H1 (cell line): Measurements from ENCODE around the gene RDH5. TPM values are rescaled to one million over a fixed set of nuclear protein-coding genes. Genes with fewer than 3 reads are reported as not detected.

Experiments used
- CTCF ChIA-PET: fragments of 300-600 bp; sonication (Branson Sonifier 250); formaldehyde crosslinking; loops from one replicate; lab custom pipeline; 2021; ENCODE audit not compliant: partially characterized antibody; lab: Charles Lee
- POLR2A ChIA-PET: fragments of 300-600 bp; sonication (Branson Sonifier 250); formaldehyde crosslinking; loops from one replicate; lab custom pipeline; 2021; ENCODE audit warnings: inconsistent platforms; ENCODE audit not compliant: partially characterized antibody; lab: Charles Lee
- DNase-seq, 2 experiments: peaks; one replicate each; pipeline versions ENCODE4 v3.0.0 to v3.0.0-alpha.2; 2010 to 2022; ENCODE audit warnings: low spot score in 2 of 2, low read depth in 1 of 2, mixed read lengths in 1 of 2
- FAIRE-seq: peaks from 2 replicates; lab custom pipeline; 2011; peaks lifted over from hg19 to GRCh38; lab: Jason Lieb, UNC
- H2AFZ ChIP-seq: 2 replicates; pipeline ENCODE4 v1.8.1; 2012; ENCODE audit warnings: low read length, inconsistent platforms
- H2AK5ac ChIP-seq: 2 replicates; pipeline ENCODE4 v1.6.1; 2013; ENCODE audit warnings: low read depth, low read length
- H2BK120ac ChIP-seq: replicated peaks from 2 replicates; pipeline ENCODE3; 2013; ENCODE audit warnings: low read depth, low read length, inconsistent platforms
- H2BK12ac ChIP-seq: 2 replicates; pipeline ENCODE4 v1.6.1; 2013; ENCODE audit warnings: low read depth, low read length
- H2BK15ac ChIP-seq: 2 replicates; pipeline ENCODE4 v1.6.1; 2013; ENCODE audit warnings: low read length
- H2BK20ac ChIP-seq: 2 replicates; pipeline ENCODE4 v1.6.1; 2013; ENCODE audit warnings: low read length
- H2BK5ac ChIP-seq: 2 replicates; pipeline ENCODE4 v1.6.1; 2013; ENCODE audit warnings: low read depth, low read length
- H3K14ac ChIP-seq: 2 replicates; pipeline ENCODE4 v1.6.1; 2013; ENCODE audit warnings: inconsistent platforms; ENCODE audit not compliant: insufficient read length
- H3K18ac ChIP-seq: 2 replicates; pipeline ENCODE4 v1.6.1; 2013; ENCODE audit warnings: low read length; ENCODE audit errors: extremely low read depth
- H3K23ac ChIP-seq: 2 replicates; pipeline ENCODE4 v1.6.1; 2013; ENCODE audit warnings: inconsistent platforms; ENCODE audit not compliant: insufficient read length
- H3K23me2 ChIP-seq: 2 replicates; pipeline ENCODE4 v1.6.1; 2013; ENCODE audit warnings: low read depth, low read length
- H3K27ac ChIP-seq: 2 replicates; pipeline ENCODE4 v1.6.1; 2011; ENCODE audit warnings: low read depth, low read length, inconsistent platforms
- H3K27me3 ChIP-seq, 4 experiments: replicated peaks in 1 of 4; 1 replicate in 1 of 4; 2 replicates in 3 of 4; pipeline versions ENCODE4 v1.6.1 to v1.8.1; 2011 to 2013; ENCODE audit warnings: low read length in 3 of 4, mild to moderate bottlenecking in 3 of 4, inconsistent platforms in 2 of 4, mixed read lengths in 2 of 4, moderate library complexity in 1 of 4; ENCODE audit not compliant: control insufficient read depth in 3 of 4, insufficient read depth in 3 of 4; ENCODE audit errors: extremely low read depth in 1 of 4
- H3K36me3 ChIP-seq, 4 experiments: 2 replicates each; pipeline versions ENCODE4 v1.6.1 to v1.8.1; 2011 to 2013; ENCODE audit warnings: mild to moderate bottlenecking in 4 of 4, low read length in 3 of 4, moderate library complexity in 2 of 4, control low read depth in 1 of 4, inconsistent platforms in 1 of 4; ENCODE audit not compliant: insufficient read depth in 4 of 4, control insufficient read depth in 2 of 4
- H3K4ac ChIP-seq: replicated peaks from 2 replicates; pipeline ENCODE3; 2013; ENCODE audit warnings: low read length, low read depth, mixed read lengths, inconsistent platforms; ENCODE audit not compliant: insufficient read length
- H3K4me1 ChIP-seq, 4 experiments: replicated peaks in 1 of 4; 1 replicate in 1 of 4; 2 replicates in 3 of 4; pipeline versions ENCODE4 v1.6.1 to v1.8.1; 2011 to 2013; ENCODE audit warnings: low read length in 3 of 4, inconsistent platforms in 2 of 4, mixed read lengths in 1 of 4; ENCODE audit not compliant: insufficient read depth in 4 of 4, control insufficient read depth in 3 of 4
- H3K4me2 ChIP-seq, 2 experiments: 2 replicates each; pipeline versions ENCODE4 v1.6.1 to v1.8.1; 2011 to 2013; ENCODE audit warnings: low read depth in 2 of 2, low read length in 2 of 2, control low read depth in 1 of 2, inconsistent platforms in 1 of 2, mild to moderate bottlenecking in 1 of 2; ENCODE audit not compliant: insufficient read depth in 1 of 2
- H3K4me3 ChIP-seq, 4 experiments: fragments of 200-600, 300-600 bp in 1 of 4; sonication (generic), shearing (Covaris generic), sonication (Bioruptor Twin) in 1 of 4; 2 replicates each; pipeline versions ENCODE4 v1.5.1 to v1.8.1; 2011 to 2016; ENCODE audit warnings: low read length in 4 of 4, low read depth in 3 of 4, control low read depth in 2 of 4, inconsistent platforms in 2 of 4, mild to moderate bottlenecking in 2 of 4, mixed read lengths in 1 of 4, moderate library complexity in 1 of 4; ENCODE audit not compliant: insufficient read depth in 2 of 4; ENCODE audit errors: extremely low read depth in 1 of 4
- H3K56ac ChIP-seq: replicated peaks from 2 replicates; pipeline ENCODE3; 2013; ENCODE audit warnings: low read depth, mild to moderate bottlenecking, mixed read lengths, low read length, inconsistent platforms; ENCODE audit not compliant: insufficient read length
- H3K79me1 ChIP-seq: 2 replicates; pipeline ENCODE4 v1.6.1; 2013; ENCODE audit warnings: low read depth, low read length, control low read depth
- H3K79me2 ChIP-seq, 2 experiments: 2 replicates each; pipeline versions ENCODE4 v1.6.1 to v1.8.1; 2012 to 2013; ENCODE audit warnings: low read length in 2 of 2, mild to moderate bottlenecking in 2 of 2, inconsistent platforms in 1 of 2; ENCODE audit not compliant: insufficient read depth in 2 of 2, control insufficient read depth in 1 of 2
- H3K9ac ChIP-seq, 4 experiments: replicated peaks in 1 of 4; 1 replicate in 1 of 4; 2 replicates in 3 of 4; pipeline versions ENCODE4 v1.6.1 to v1.8.1; 2011 to 2013; ENCODE audit warnings: low read depth in 3 of 4, low read length in 3 of 4, control low read depth in 2 of 4, mild to moderate bottlenecking in 2 of 4, moderate library complexity in 2 of 4, inconsistent platforms in 1 of 4; ENCODE audit errors: extremely low read depth in 1 of 4
- H3K9me3 ChIP-seq, 2 experiments: 2 replicates each; pipeline versions ENCODE4 v1.6.1 to v1.8.1; 2012 to 2013; ENCODE audit warnings: mild to moderate bottlenecking in 2 of 2, moderate library complexity in 2 of 2, control low read depth in 1 of 2, inconsistent platforms in 1 of 2, low read depth in 1 of 2, low read length in 1 of 2, mixed read lengths in 1 of 2; ENCODE audit not compliant: insufficient read depth in 2 of 2
- H4K20me1 ChIP-seq, 2 experiments: replicated peaks in 1 of 2; 2 replicates each; pipeline versions ENCODE3 to v1.8.1; 2011 to 2013; ENCODE audit warnings: inconsistent platforms in 2 of 2, low read length in 2 of 2, mild to moderate bottlenecking in 1 of 2; ENCODE audit not compliant: insufficient read depth in 2 of 2, control insufficient read depth in 1 of 2
- H4K5ac ChIP-seq: 2 replicates; pipeline ENCODE4 v1.6.1; 2013; ENCODE audit warnings: low read length, low read depth, mixed read lengths, inconsistent platforms; ENCODE audit not compliant: insufficient read length
- H4K8ac ChIP-seq: 2 replicates; pipeline ENCODE4 v1.8.0; 2013; ENCODE audit warnings: mild to moderate bottlenecking, moderate library complexity, low read length, inconsistent platforms; ENCODE audit not compliant: insufficient read depth; ENCODE audit errors: extremely low read depth
- H4K91ac ChIP-seq: replicated peaks from 2 replicates; pipeline ENCODE3; 2013; ENCODE audit warnings: low read length, mixed read lengths, inconsistent platforms; ENCODE audit not compliant: insufficient read length
- ATF3 ChIP-seq: IDR thresholded peaks from 2 replicates; pipeline ENCODE4 v1.6.1; 2011; ENCODE audit warnings: low read depth, mild to moderate bottlenecking, low read length; ENCODE audit not compliant: insufficient read depth
- BACH1 ChIP-seq: IDR thresholded peaks from 2 replicates; pipeline ENCODE4 v1.6.1; 2012; ENCODE audit warnings: low read length, improper control_type of control experiment
- EP300 ChIP-seq, 2 experiments: IDR thresholded peaks; 1 replicate in 1 of 2; 2 replicates in 1 of 2; pipeline ENCODE4 v1.6.1; 2011 to 2012; ENCODE audit warnings: low read depth in 2 of 2, low read length in 2 of 2, mild to moderate bottlenecking in 2 of 2, borderline replicate concordance in 1 of 2, inconsistent platforms in 1 of 2, moderate library complexity in 1 of 2
- GTF2F1 ChIP-seq: IDR thresholded peaks from 2 replicates; pipeline ENCODE4 v1.6.1; 2012; ENCODE audit warnings: low read depth, low read length, improper control_type of control experiment, borderline replicate concordance
- JUN ChIP-seq: IDR thresholded peaks from 2 replicates; pipeline ENCODE4 v1.6.1; 2011; ENCODE audit warnings: low read depth, mild to moderate bottlenecking, improper control_type of control experiment, low read length
- RAD21 ChIP-seq, 2 experiments: IDR thresholded peaks in 1 of 2; conservative IDR thresholded peaks in 1 of 2; 2 replicates each; pipeline ENCODE4 v1.6.1; 2011; ENCODE audit warnings: low read depth in 2 of 2, low read length in 2 of 2, improper control_type of control experiment in 1 of 2, inconsistent platforms in 1 of 2, mild to moderate bottlenecking in 1 of 2, moderate library complexity in 1 of 2
- RXRA ChIP-seq: IDR thresholded peaks from 2 replicates; pipeline ENCODE4 v1.6.1; 2011; ENCODE audit warnings: low read depth, mild to moderate bottlenecking, low read length, moderate library complexity; ENCODE audit not compliant: insufficient read depth
- SIRT6 ChIP-seq: IDR thresholded peaks from one replicate; pipeline ENCODE4 v1.7.1; 2012; ENCODE audit warnings: low read length, inconsistent platforms
- SIX5 ChIP-seq: IDR thresholded peaks from 2 replicates; pipeline ENCODE4 v1.6.1; 2011; ENCODE audit warnings: mild to moderate bottlenecking, low read depth, low read length
- YY1 ChIP-seq: IDR thresholded peaks from 2 replicates; pipeline ENCODE4 v1.6.1; 2011; ENCODE audit warnings: low read depth, mild to moderate bottlenecking, low read length
- ZNF274 ChIP-seq: IDR thresholded peaks from 2 replicates; pipeline ENCODE4 v1.7.0; 2012; ENCODE audit warnings: low read length, borderline replicate concordance; ENCODE audit errors: extremely low read depth
- WGBS, 2 experiments: shearing (Covaris generic) in 1 of 2; methylation state at CpG; one replicate each; pipeline versions ENCODE4 v1.1.6 to v1.1.7; 2013 to 2015; ENCODE audit warnings: low lambda C conversion rate in 2 of 2, mixed read lengths in 2 of 2, inconsistent platforms in 1 of 2, low coverage in 1 of 2, missing lambda C conversion rate in 1 of 2; ENCODE audit not compliant: insufficient replicate concordance in 2 of 2, insufficient coverage in 1 of 2, insufficient read length in 1 of 2; ENCODE audit errors: extremely low coverage in 1 of 2, missing lambda C conversion rate in 1 of 2; 5-methylcytosine and 5-hydroxymethylcytosine counted together
- polyA plus RNA-seq, 7 experiments: library from polyadenylated mRNA; depleted of rRNA in 3 of 7; stranded (reverse) in 5 of 7; unstranded in 2 of 7; fragments of >200 nt in 5 of 7; fragments of 200-250 nt in 2 of 7; gene quantifications; 1 replicate in 5 of 7; 2 replicates in 1 of 7; 4 replicates in 1 of 7; pipeline versions ENCODE4 v1.2.1 to v1.2.3, GENCODE V29; 2011 to 2013; ENCODE audit warnings: missing spikeins in 2 of 7, mixed read lengths in 2 of 7
- total RNA-seq: library from RNA; stranded (reverse); fragmentation: NEBNext Ultra II Directional; extraction: Animal tissue kit (Norgen Biotek cat#: 25700); gene quantifications from 2 replicates; pipeline ENCODE4 v1.2.1, GENCODE V29; 2021

Gene RDH5
- total and polyA plus RNA-seq, 2 of the 8 experiments (the other 6 are each of a cell fraction or from before 2014, with no cell fraction given) = 4.2 to 6.0 TPM

GRCh38 chr12:55718624-55719275 is 1.4 kb upstream of the RDH5 start:
- H3K79me2 ChIP-seq = peaks cover 0 to 9% of the 10 kb centered on the region in 2 experiments; a peak in 1 of 4 replicates
- no peak overlapping the region for H2BK12ac ChIP-seq
- H2BK120ac ChIP-seq = no peak overlapping the region
- H4K91ac ChIP-seq = no peak overlapping the region
- peaks cover 0 to 4% (median 0%) of the 10 kb centered on the region in 4 experiments; a peak in 4 of 8 replicates for H3K36me3 ChIP-seq
- peaks cover 10 to 27% (median 19%) of the 10 kb centered on the region in 4 experiments for H3K4me1 ChIP-seq
- no peak overlapping the region for H3K23ac ChIP-seq
- H3K4me2 ChIP-seq = peak overlapping the region; percentile 87 to 89
- CTCF ChIA-PET = interaction anchor here (0.7 to 11.1 kb wide), 12 partner anchors 9 to 489 kb away, joined by 3 to 229 read pairs (median 11); partner anchors contain the start of genes CD63 and ITGA7
- no peak overlapping the region for H3K56ac ChIP-seq
- H3K4ac ChIP-seq = no peak overlapping the region
- TF ChIP-seq ATF3 (no peak), JUN (no peak), BACH1 (no peak), SIX5 (no peak), GTF2F1 (no peak), RAD21 (IDR thresholded peaks at IDR 0.05 in 1 of 2, conservative IDR thresholded peaks at IDR 0.05 in 1 of 2; ENCODE audit: low read depth in 2 of 2, low read length in 2 of 2) (no peak), ZNF274 (no peak), EP300 (IDR thresholded peaks at IDR 0.05; ENCODE audit: borderline replicate concordance in 1 of 2, low read depth in 2 of 2, low read length in 2 of 2) (no peak), RXRA (no peak), YY1 (no peak), SIRT6 (no peak)
- peaks cover 5% of the 10 kb centered on the region for H3K79me1 ChIP-seq
- POLR2A ChIA-PET = interaction anchor here (0.5 to 8.3 kb wide), 8 partner anchors 11 to 388 kb away, joined by 3 to 103 read pairs (median 5); partner anchors contain the start of genes CD63 and ITGA7
- no peak overlapping the region; the same call in 1 of the 2 replicates for H3K18ac ChIP-seq
- H3K4me3 ChIP-seq = peak overlapping the region in 3 of 4 experiments; percentile 21 to 90 (median 27); a peak in 4 of 8 replicates
- 0 out of 2 replicates have a peak overlapping the region, but pooled peaks have one; percentile 27 for H2BK5ac ChIP-seq
- WGBS, 2 experiments = 78% methylated on average over 4 of the region's 4 CpGs; no CpG with 5 or more reads in 1 of the 2 experiments
- H4K5ac ChIP-seq = no peak overlapping the region
- peaks cover 0 to 4% of the 10 kb centered on the region in 2 experiments for H4K20me1 ChIP-seq
- H3K23me2 ChIP-seq = peaks cover 12% of the 10 kb centered on the region
- no peak overlapping the region for H2AFZ ChIP-seq
- no peak overlapping the region for H3K9ac ChIP-seq
- DNase-seq = no peak
- H3K14ac ChIP-seq = no peak overlapping the region
- no peak overlapping the region; the same call in 1 of the 2 replicates for H2BK15ac ChIP-seq
- H4K8ac ChIP-seq = no peak overlapping the region
- no peak overlapping the region for H2BK20ac ChIP-seq
- peak overlapping the region; percentile 65 for H3K27ac ChIP-seq
- H3K9me3 ChIP-seq = no peaks in the 10 kb centered on the region
- H2AK5ac ChIP-seq = no peak overlapping the region
- H3K27me3 ChIP-seq = no peaks in the 10 kb centered on the region
- no peak for FAIRE-seq
